ENCODE measurements around the gene E2F2. TPM values are rescaled to one million over a fixed set of nuclear protein-coding genes. Genes with fewer than 3 reads are reported as not detected.

The E2F2 gene
- polyA plus RNA-seq, 3 donors from 2014 or later, result 0.28 to 1.3 (median 1.2) TPM

DNA sequence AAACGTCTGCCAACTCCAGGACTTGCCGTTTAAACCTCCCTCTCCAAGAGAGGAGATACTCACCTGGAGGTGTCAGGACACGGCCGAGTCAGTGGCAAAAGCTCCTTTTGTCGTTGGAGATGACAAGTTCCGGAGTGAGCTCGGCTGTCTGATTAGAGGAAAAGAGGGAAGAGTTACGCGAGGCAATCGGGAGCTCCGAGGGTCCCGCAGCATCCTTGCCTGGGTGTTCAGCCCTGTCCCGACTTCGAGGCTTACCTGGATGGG lies 27.8 kb upstream of the E2F2 start:
- Mint-ChIP-seq H3K27me3 (ENCODE audit: low read depth in 3 of 3) (peaks cover 20 to 25% (median 23%) of the 10 kb centered on the region in 3 donors), H3K9me3 (no peaks in the 10 kb centered on the region), H3K4me1 (peaks cover 48 to 63% of the 10 kb centered on the region in 2 donors), H3K4me3 (peak overlapping the region; percentile 85 to 90 (median 86)), H3K27ac (peak overlapping the region in 1 of 6 donors; percentile 87), H3K36me3 (no peaks in the 10 kb centered on the region)
- DNase-seq, result no peak

- Mint-ChIP-seq H3K36me3 (no peaks in the 10 kb centered on the region), H3K4me3 (peak overlapping the region; percentile 85 to 90 (median 86)), H3K4me1 (peaks cover 45 to 62% of the 10 kb centered on the region in 2 donors), H3K9me3 (no peaks in the 10 kb centered on the region), H3K27me3 (ENCODE audit: low read depth in 3 of 3) (peaks cover 18 to 20% (median 19%) of the 10 kb centered on the region in 3 donors), H3K27ac (peak overlapping the region in 1 of 6 donors; percentile 87)
- DNase-seq, result no peak
Observed at GRCh38 chr1:23558140-23558871, 27.3 kb upstream of the E2F2 start.

- peak overlapping the region; percentile 4 to 86 (median 12) for H3K4me3 Mint-ChIP-seq
- no peak for DNase-seq
- H3K9me3 Mint-ChIP-seq, result no peaks in the 10 kb centered on the region
- peaks cover 16 to 18% (median 17%) of the 10 kb centered on the region in 3 donors for H3K27me3 Mint-ChIP-seq (ENCODE audit: low read depth in 3 of 3)
- H3K36me3 Mint-ChIP-seq, result no peaks in the 10 kb centered on the region
- H3K4me1 Mint-ChIP-seq, result peaks cover 41 to 57% of the 10 kb centered on the region in 2 donors
- no peak overlapping the region for H3K27ac Mint-ChIP-seq
Observed at GRCh38 chr1:23557471-23558124, 26.6 kb upstream of the E2F2 start.

- H3K27ac Mint-ChIP-seq, result no peak overlapping the region
- no peak for DNase-seq
Observed at GRCh38 chr1:23556635-23557470, 25.8 kb upstream of the E2F2 start.

GRCh38 chr1:23555986-23556634 lies 25.1 kb upstream of the E2F2 start:
- no peaks in the 10 kb centered on the region for H3K9me3 Mint-ChIP-seq
- peaks cover 10 to 17% (median 14%) of the 10 kb centered on the region in 3 donors for H3K27me3 Mint-ChIP-seq (ENCODE audit: low read depth in 3 of 3)
- H3K27ac Mint-ChIP-seq, result no peak overlapping the region
- no peaks in the 10 kb centered on the region for H3K36me3 Mint-ChIP-seq
- H3K4me3 Mint-ChIP-seq, result peak overlapping the region in 4 of 5 donors; percentile 82 to 85 (median 84)
- H3K4me1 Mint-ChIP-seq, result peaks cover 36 to 52% of the 10 kb centered on the region in 2 donors
- DNase-seq, result no peak

More at GRCh38 chr1:23556635-23557470, 25.8 kb upstream of the E2F2 start:
- H3K4me1 Mint-ChIP-seq, result peaks cover 36 to 52% of the 10 kb centered on the region in 2 donors
- H3K36me3 Mint-ChIP-seq, result no peaks in the 10 kb centered on the region
- no peaks in the 10 kb centered on the region for H3K9me3 Mint-ChIP-seq
- H3K27me3 Mint-ChIP-seq (ENCODE audit: low read depth in 3 of 3), result peaks cover 14 to 18% (median 17%) of the 10 kb centered on the region in 3 donors
- H3K4me3 Mint-ChIP-seq, result peak overlapping the region in 2 of 5 donors; percentile 29 to 38

- Mint-ChIP-seq H3K4me3 (peak overlapping the region; percentile 82 to 85 (median 83)), H3K4me1 (peaks cover 36 to 49% of the 10 kb centered on the region in 2 donors)
Observed at GRCh38 chr1:23555270-23555985, 24.4 kb upstream of the E2F2 start.

DNA sequence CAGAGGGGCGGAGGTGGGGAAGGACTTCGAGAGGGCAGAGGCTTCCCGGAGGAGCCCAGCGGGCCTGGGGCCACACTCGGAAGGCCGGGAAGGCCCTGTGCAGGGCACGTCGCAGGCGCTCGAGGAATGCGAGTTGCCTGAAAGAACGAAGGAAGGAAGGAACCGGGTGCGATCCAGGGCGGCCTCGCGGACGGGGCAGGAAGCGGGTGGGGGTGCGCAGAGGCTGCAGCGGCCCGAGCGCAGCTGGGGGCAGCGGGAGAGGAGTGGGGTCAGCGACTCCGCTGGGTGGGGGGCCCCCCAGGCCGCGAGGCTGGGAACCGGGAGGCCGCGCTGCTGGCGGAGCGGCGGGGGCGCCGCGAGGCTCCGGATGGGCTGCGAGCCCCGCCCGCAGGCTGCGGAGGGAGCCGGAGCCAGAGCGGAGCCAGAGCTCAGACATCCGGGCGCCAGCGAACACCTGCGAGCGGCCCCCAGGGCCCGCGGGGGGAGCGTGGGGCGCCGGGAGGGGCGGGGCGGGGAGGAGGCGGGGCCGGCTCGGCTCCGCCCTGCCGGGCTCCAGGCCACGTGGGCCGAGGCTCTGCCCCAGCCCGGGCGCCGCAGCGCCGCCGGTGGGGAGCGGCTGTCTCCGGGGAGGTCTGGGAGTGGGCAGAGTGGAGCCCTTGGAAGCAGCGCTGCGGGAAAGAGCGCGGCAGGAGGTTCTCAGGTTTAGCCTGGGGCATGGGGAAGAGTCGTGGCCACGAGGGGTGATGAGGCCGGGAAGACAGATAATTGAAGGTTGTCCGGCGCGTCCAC lies 23.6 kb upstream of the E2F2 start:
- Mint-ChIP-seq H3K27ac (peak overlapping the region in 4 of 6 donors; percentile 28 to 79 (median 60)), H3K9me3 (no peaks in the 10 kb centered on the region), H3K4me3 (peak overlapping the region; percentile 82 to 86 (median 84)), H3K27me3 (ENCODE audit: low read depth in 3 of 3) (peaks cover 7 to 8% (median 8%) of the 10 kb centered on the region in 3 donors), H3K4me1 (peaks cover 31 to 42% of the 10 kb centered on the region in 2 donors), H3K36me3 (no peaks in the 10 kb centered on the region)
- DNase-seq, result peak; percentile 62 to 74 (median 72)

More at GRCh38 chr1:23555270-23555985, 24.4 kb upstream of the E2F2 start:
- Mint-ChIP-seq H3K27me3 (ENCODE audit: low read depth in 3 of 3) (peaks cover 9 to 14% (median 10%) of the 10 kb centered on the region in 3 donors), H3K36me3 (no peaks in the 10 kb centered on the region), H3K27ac (peak overlapping the region in 2 of 6 donors; percentile 65 to 79), H3K9me3 (no peaks in the 10 kb centered on the region)
- no peak for DNase-seq

DNA sequence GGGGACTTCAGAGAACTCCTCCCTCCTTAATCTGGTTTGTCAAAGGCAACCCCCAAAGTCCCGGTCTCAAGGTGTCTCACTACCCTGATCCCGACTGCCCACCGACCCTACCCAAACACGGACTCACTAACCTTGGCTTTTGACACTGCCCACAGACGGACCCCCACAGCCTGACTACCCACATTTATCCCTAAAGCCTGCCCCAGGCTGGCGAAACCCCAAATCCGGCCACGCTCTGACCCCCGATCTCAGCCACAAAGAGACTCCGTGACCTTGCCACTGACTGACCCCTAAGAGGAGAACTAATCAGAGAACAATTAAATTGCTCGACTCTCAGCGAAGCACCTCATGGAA lies 23.1 kb upstream of the E2F2 start:
- Mint-ChIP-seq H3K9me3 (no peaks in the 10 kb centered on the region), H3K4me1 (peaks cover 27 to 36% of the 10 kb centered on the region in 2 donors), H3K36me3 (no peaks in the 10 kb centered on the region), H3K27ac (peak overlapping the region in 4 of 6 donors; percentile 28 to 61 (median 54)), H3K27me3 (ENCODE audit: low read depth in 3 of 3) (peaks cover 3% of the 10 kb centered on the region in 3 donors), H3K4me3 (peak overlapping the region; percentile 71 to 86 (median 82))
- no peak for DNase-seq

GRCh38 chr1:23553231-23554126 lies 22.4 kb upstream of the E2F2 start:
- DNase-seq, result no peak
- Mint-ChIP-seq H3K27ac (peak overlapping the region in 1 of 6 donors; percentile 61), H3K4me1 (peaks cover 20 to 30% of the 10 kb centered on the region in 2 donors), H3K27me3 (ENCODE audit: low read depth in 3 of 3) (peaks cover 3% of the 10 kb centered on the region in 3 donors), H3K4me3 (peak overlapping the region; percentile 71 to 86 (median 82)), H3K36me3 (no peaks in the 10 kb centered on the region), H3K9me3 (no peaks in the 10 kb centered on the region)

DNA sequence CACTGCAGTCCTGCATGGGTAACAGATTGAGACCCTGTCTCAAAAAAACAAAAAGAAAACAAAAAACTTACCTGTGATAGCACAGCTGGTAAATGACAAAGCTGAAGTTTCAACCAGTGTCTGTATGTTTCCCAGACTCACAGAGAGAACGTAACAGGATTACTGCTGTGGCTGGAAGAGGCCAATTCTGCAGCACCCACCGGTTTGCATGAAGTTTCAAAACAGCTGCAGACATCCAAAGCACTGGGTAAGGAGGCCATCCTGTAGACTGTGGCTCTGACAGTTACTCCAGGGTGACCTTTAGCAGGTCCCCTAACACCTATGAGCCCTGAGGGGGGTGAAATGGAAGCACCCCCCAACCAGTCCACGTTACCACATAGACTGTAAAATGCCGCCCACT lies 20.8 kb upstream of the E2F2 start:
- H3K4me1 Mint-ChIP-seq, result peaks cover 16 to 20% of the 10 kb centered on the region in 2 donors
- no peaks in the 10 kb centered on the region for H3K36me3 Mint-ChIP-seq
- H3K27me3 Mint-ChIP-seq (ENCODE audit: low read depth in 3 of 3), result peaks cover 3% of the 10 kb centered on the region in 3 donors
- no peaks in the 10 kb centered on the region for H3K9me3 Mint-ChIP-seq
- H3K4me3 Mint-ChIP-seq, result no peak overlapping the region
- H3K27ac Mint-ChIP-seq, result no peak overlapping the region
- DNase-seq, result no peak

GRCh38 chr1:23548704-23549143 lies 17.7 kb upstream of the E2F2 start:
- peaks cover 0 to 2% of the 10 kb centered on the region in 2 donors for H3K4me1 Mint-ChIP-seq
- H3K4me3 Mint-ChIP-seq, result no peak overlapping the region
- no peaks in the 10 kb centered on the region for H3K36me3 Mint-ChIP-seq
- no peak for DNase-seq
- H3K9me3 Mint-ChIP-seq, result no peaks in the 10 kb centered on the region
- no peak overlapping the region for H3K27ac Mint-ChIP-seq
- H3K27me3 Mint-ChIP-seq (ENCODE audit: low read depth in 3 of 3), result peaks cover under 1 to 3% (median 1%) of the 10 kb centered on the region in 3 donors
